GM19324 (cell line): ENCODE measurements around the gene RAI14.
"Not testable (repeated sequence)": the region's sequence is repeated elsewhere in the genome, so short reads cannot be mapped to it uniquely, and the experiment has no call there.

Source experiments
- ATAC-seq: cut with Tn5 transposase; IDR thresholded peaks from one replicate; pipeline ENCODE4 v1.9.1; 2021; ENCODE audit warnings: mild to moderate bottlenecking, moderate library complexity; ENCODE audit not compliant: unreplicated experiment, low FRiP score

Gene RAI14

GRCh38 chr5:34803974-34804732, 148.0 kb downstream of the RAI14 start:
- no peak for ATAC-seq

- no peak for ATAC-seq
Observed at GRCh38 chr5:34804913-34805312, 148.8 kb downstream of the RAI14 start.

- ATAC-seq, result no peak
Observed at GRCh38 chr5:34806532-34806931, 150.4 kb downstream of the RAI14 start.

GRCh38 chr5:34811706-34812105, 155.6 kb downstream of the RAI14 start:
- ATAC-seq, result no peak

- ATAC-seq, result no peak
Observed at GRCh38 chr5:34813509-34813908, 157.4 kb downstream of the RAI14 start.

GRCh38 chr5:34817558-34818351, 161.6 kb downstream of the RAI14 start:
- no peak for ATAC-seq

GRCh38 chr5:34818717-34819116, 162.6 kb downstream of the RAI14 start:
- no peak for ATAC-seq

- ATAC-seq, result no peak
Observed at GRCh38 chr5:34820593-34820992, 164.5 kb downstream of the RAI14 start.

- no peak for ATAC-seq
Observed at GRCh38 chr5:34822956-34823715, 167.0 kb downstream of the RAI14 start.

GRCh38 chr5:34826347-34826746, 170.2 kb downstream of the RAI14 start:
- no peak for ATAC-seq

GRCh38 chr5:34827588-34828506, 171.7 kb downstream of the RAI14 start:
- no peak for ATAC-seq

GRCh38 chr5:34830827-34831226, 174.7 kb downstream of the RAI14 start:
- not testable (repeated sequence) for ATAC-seq

GRCh38 chr5:34831303-34831702, 175.2 kb downstream of the RAI14 start:
- no peak for ATAC-seq

GRCh38 chr5:34832568-34832967, 176.4 kb downstream of the RAI14 start:
- ATAC-seq, result no peak

GRCh38 chr5:34833090-34833489, 177.0 kb downstream of the RAI14 start:
- no peak for ATAC-seq

GRCh38 chr5:34833976-34834793, 178.1 kb downstream of the RAI14 start:
- ATAC-seq, result no peak

- no peak for ATAC-seq
Observed at GRCh38 chr5:34834794-34835089, 178.6 kb downstream of the RAI14 start.

- ATAC-seq, result no peak
Observed at GRCh38 chr5:34835664-34836063, 179.5 kb downstream of the RAI14 start.
